GM18867 (cell line): ENCODE data around the gene ARRDC3.
"Not testable (repeated sequence)": the region's sequence is repeated elsewhere in the genome, so short reads cannot be mapped to it uniquely, and the experiment has no call there.

ENCODE experiments used
- ATAC-seq: cut with Tn5 transposase; IDR thresholded peaks from one replicate; pipeline ENCODE4 v1.9.1; 2021; ENCODE audit warnings: mild to moderate bottlenecking, moderate library complexity; ENCODE audit not compliant: unreplicated experiment

The ARRDC3 gene

DNA sequence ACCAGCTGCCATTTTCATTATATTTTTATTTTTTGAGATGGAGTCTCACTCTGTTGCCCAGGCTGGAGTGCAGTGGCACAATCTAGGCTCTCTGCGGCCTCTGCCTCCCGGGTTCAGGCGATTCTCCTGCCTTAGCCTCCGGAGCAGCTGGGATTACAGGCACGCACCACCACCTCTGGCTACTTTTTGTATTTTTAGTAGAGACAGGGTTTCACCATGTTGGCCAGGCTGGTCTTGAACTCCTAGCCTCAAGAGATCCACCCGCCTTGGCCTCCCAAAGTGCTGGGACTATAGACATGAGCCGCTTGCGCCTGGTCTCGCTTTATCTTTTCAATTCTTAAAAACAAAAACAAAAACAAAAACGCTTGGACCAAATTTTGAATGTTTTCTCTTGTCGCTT lies 2.5 kb upstream of the ARRDC3 start:
- not testable (repeated sequence) for ATAC-seq

- peak; percentile 15 for ATAC-seq
These were observed 1.7 kb upstream of the ARRDC3 start for GRCh38 chr5:91384671-91385430.

DNA sequence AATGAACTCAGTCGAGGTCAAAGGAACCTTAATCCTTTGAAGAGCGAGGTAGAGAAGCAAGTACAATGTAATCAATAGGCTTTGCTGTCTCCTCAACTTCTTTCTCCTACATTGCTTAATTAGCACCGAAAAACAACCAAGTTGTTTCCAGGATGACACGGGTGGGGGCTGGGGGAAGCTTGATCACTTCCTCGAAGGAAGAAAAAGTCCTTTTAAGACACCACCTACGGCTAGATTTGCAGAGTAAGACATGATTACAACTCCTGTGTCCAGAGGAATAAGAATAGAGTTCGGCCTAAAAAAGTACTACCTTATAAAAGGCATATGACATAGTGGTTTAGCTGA lies 811 bp upstream of the ARRDC3 start:
- ATAC-seq: no peak

DNA sequence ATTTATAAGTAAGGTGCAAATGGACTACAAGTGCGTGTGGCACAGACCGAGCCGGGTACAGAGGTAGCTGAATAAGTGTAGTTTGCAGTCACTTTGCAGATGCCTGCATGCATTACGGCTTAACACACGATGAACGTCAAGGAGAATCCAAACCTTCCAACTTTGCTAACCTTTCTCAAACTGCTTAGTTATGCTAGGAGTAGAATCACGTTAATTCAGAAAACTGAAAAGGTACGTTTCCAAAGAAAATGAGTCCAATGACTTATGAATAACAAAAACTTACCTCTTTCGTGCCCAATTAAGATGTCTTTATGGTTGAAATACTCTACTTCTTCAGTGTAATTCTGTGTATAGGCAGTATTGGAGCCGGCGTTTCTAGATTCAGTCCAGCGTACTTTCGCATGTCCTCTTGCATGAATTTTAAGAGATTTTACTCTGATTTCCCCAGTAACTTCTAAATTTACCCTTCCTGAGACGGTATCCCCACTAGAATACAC lies 539 bp downstream of the ARRDC3 start:
- ATAC-seq: no peak

DNA sequence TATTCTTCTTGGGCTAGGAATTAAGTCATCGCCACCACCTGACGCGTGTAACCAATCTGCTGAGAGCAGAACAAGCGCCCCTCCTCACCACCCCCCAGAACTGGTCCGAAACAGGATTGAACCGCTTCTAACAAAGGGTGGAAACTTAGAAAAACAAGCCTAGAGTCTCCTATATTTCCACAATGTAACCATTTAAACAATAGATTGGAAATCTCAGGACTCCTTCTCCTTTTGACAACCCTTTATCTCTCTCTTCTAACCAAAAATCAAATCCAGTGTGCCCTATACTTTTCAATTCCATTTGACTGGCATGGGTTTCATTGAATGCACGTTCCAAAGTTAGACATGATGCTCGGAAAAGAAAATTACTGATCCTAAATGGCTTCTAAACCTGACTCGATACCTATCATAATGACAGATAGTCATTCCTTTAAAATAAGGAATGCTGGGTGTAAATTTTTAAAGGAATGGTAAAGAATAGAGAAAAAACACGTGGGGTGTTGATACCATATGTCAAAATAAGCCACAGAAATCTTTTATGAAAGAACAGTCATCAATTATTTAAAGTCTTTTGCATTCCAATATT lies 1.2 kb downstream of the ARRDC3 start:
- peak; percentile 16 for ATAC-seq

GRCh38 chr5:91381239-91381773 lies 1.8 kb downstream of the ARRDC3 start:
- ATAC-seq: no peak

DNA sequence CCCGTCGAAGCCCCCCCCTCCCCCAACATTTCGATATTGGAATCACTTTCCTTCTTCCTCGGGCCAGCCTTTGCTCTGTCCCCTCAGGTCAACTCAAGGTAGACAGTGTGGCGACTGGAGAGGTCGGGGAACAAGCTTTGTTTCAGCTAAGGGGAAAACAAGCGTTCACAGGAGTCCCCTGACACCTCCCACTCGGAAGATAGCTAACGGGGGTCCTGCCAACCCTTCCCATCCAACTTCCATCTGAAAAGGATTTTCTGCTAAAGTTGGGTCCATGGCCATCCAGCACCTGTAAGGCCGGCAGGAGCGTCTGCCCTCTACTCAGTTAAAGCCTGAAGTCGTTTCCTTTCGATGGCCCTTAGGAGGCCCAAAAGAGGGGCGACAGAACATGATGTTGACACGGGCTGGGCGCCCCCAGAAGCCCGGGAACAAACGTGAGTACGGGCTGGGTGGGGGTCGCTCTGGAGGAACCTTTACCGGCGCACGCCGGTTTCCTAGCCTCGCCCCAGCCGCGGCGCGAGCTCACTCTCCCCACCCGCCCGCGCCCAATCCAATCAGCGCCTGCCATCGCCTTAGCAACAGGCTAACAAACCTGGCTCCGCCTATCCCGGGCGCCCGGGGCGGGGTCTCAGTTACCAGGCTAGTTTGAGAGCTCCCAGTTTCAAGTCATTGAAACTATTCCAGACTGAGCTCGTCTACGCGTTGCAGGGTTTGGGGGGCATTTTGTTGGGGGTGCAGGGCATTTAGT lies 2.5 kb downstream of the ARRDC3 start:
- peak; percentile 49 for ATAC-seq

- peak; percentile 59 for ATAC-seq
These were observed 3.1 kb downstream of the ARRDC3 start for GRCh38 chr5:91379914-91380490.

- ATAC-seq: no peak
These were observed 3.7 kb downstream of the ARRDC3 start for GRCh38 chr5:91379246-91379913.

DNA sequence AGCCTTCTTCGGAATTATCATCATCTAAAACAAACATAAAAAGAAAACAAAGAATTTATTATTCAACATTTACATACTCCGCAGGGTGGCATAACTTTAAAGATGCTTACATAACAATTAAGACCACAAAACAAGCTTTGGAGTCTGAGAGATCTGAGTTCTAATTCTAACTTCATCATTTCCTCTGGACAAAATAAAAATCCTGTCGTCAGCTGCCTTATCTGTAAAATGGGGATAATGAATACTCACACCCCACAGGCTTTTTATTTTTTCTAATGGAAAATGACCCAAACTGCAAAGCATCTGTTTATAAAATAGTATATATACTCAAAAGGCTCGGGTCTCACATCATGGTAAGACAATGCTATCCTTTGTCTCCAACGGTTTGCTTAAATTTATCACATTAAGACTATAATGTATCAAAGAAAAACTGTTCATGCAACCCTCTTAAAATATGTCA lies 4.3 kb downstream of the ARRDC3 start:
- no peak for ATAC-seq

DNA sequence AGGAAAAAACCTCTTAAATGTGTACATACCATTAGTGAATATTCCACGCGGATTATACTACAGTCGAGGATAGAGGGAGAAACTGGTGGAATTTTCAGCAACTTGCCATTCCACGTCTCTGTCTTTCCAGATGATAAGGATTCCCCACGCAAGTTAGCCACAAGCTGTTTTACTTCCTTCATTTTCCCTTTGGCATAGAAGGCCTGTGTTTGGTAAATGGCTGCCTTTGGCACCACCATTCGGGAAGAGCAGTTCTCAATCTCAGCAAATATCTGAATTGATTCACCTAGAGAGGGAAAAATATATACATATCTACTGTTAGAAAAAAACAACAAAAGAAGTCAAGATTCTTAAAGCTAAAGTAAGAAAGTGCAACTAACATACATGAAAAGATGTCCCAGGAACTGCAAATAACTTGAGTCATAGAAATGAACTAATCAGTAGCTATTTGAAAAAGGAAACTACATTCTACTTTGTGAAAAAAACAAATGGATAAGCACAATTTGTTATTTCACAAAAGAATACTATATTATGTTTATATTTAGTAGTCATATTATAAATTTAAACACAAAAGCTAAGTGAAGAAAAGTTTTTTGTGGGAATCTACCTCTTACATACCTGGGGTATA lies 8.1 kb downstream of the ARRDC3 start:
- no peak for ATAC-seq

- no peak for ATAC-seq
These were observed 9.5 kb downstream of the ARRDC3 start for GRCh38 chr5:91373600-91373999.

- ATAC-seq: no peak
These were observed 10.1 kb downstream of the ARRDC3 start for GRCh38 chr5:91373006-91373405.

GRCh38 chr5:91369480-91369879 lies 13.6 kb downstream of the ARRDC3 start:
- no peak for ATAC-seq

DNA sequence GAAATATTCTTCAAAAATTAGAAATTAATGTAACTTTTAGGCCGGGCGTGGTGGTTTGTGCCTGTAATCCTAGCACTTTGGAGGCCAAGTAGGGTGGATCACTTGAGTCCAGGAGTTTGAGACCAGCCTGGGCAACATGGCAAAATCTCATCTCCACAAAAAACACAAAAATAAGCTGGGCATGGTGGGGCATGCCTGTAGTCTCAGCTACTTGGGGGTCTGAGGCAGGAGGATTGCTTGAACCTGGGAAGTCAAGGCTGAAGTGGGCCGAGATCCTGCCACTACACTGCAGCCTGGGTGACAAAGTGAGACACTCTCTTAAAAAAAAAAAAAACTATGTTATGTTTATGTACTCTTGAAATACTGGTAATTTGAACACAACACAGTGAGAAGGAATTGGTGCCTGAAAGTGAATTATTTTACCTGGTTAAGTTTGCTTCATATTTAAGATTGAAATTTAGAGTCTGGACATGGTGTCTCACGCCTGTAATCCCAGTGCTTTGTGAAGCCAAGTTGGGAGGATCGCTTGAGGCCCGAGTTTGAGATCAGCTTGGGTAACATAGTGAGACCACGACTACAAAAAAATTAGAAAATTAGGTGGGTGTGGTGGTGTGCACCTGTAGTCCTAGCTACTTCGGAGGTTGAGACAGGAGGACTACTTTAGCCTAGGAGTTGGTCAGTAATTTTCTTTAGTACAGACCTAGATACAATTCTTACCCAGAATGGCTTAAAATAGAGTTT lies 15.0 kb downstream of the ARRDC3 start:
- ATAC-seq: no peak

DNA sequence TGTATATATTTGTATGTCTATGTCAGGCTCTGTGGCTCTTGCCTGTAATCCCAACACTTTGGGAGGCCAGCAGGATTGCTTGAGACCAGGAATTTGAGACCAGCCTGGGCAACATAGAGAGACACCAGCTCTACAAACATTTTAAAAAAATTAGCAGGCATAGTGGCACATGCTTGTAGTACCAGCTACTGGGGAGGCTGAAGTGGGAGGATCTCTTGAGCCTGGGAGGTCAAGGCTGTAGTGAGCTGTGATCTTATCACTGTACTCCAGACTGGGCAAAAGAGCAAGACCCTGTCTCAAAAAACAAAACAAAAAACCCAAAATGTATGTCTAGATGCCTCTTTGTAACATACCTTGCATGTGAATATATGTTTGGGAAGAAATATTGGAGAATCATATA lies 15.8 kb downstream of the ARRDC3 start:
- ATAC-seq: no peak

DNA sequence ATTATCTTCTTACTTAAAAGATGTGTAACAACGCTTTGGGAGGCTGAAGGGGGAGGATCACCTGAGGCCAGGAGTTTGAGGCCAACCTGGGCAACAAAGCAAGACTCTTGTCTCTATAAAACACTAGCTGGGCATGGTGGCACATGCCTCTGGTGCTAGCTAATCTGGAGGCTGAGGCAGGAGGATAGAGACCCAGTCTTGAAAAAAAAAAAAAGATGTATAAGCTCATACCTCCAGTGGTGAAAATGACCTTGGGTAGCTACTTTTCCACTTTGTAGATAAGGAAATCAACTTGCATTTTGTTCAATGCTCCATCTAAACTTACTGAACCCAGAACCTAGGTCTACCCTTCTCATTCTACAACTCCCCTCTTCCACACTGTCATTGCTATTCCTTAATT lies 16.6 kb downstream of the ARRDC3 start:
- no peak for ATAC-seq

DNA sequence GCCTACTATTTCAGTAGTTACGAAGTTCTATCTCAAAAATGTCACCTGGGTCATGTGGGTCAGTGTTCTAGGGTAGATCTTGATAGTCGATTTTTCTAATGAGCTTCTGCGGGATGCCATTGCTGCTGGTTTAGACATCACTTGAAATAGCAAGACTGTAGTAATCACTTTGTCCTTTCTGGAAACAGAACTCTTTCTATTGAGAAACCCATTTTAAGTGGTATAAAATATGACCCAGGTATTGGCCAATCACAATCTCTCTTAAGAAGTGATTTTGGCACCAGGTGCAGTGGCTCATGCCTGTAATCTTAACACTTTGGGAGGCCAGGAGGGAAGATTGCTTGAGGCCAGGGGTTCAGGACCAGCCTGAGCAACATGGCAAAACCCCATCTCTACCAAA lies 17.6 kb downstream of the ARRDC3 start:
- no peak for ATAC-seq

DNA sequence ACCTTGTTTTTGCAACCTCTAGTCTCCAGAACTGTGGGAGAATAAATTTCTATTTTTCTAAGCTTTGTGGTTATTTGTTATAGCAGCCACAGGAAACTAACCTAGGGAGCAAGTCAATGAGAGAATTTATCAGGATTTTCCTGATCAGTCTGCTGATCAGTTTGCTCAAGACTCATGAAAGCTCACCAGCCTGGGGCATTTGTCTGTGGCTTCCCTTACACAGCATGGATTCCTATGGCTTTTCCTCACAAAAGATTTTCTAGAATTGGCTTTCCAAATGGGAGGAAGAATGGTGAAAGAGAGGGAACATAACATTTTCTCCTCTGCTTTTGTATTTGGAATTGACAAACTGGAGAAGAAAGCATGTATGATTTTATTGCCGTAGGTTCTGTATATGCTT lies 20.2 kb downstream of the ARRDC3 start:
- no peak for ATAC-seq

DNA sequence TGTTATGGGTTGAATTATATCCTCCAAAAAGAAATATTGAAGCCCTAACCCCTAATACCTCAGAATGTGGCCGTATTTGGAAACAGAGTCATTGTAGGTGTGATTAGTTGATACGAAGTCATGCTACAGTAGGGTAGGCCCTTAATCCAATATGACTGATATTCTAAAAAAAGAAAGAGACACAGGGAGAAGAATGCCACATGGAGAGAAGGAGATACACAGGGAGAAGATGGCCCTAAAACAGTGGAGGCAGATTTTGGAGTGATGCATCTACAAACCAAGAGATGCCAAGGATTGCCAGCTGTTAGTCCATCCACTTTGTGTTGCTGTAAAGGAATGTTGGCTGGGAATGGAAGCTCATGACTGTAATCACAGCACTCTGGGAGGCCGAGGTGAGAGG lies 21.3 kb downstream of the ARRDC3 start:
- ATAC-seq: no peak
